MM.1S (cell line): ENCODE data around the gene GFI1.

Experiments used
- DNase-seq: peaks from one replicate; pipeline ENCODE4 v3.0.0-alpha.2; 2015
- H2AFZ ChIP-seq: fragments of 300-600 bp; sonication (generic); 2 replicates; pipeline ENCODE4 v1.6.0; 2016; ENCODE audit warnings: antibody characterized with exemption, low read length
- H3F3A ChIP-seq: fragments of 300-600 bp; sonication (generic); 2 replicates; pipeline ENCODE4 v1.6.1; 2016; ENCODE audit warnings: mild to moderate bottlenecking, antibody characterized with exemption, low read length, moderate library complexity, mixed read lengths; ENCODE audit not compliant: insufficient read depth
- H3K27ac ChIP-seq: fragments of 300-600 bp; sonication (generic); 2 replicates; pipeline ENCODE4 v1.5.1; 2016; ENCODE audit warnings: mild to moderate bottlenecking, low read length
- H3K27me3 ChIP-seq: fragments of 300-600 bp; sonication (generic); replicated peaks from 2 replicates; pipeline ENCODE4 v1.6.0; 2016; ENCODE audit warnings: low read length; ENCODE audit not compliant: insufficient read depth
- H3K36me3 ChIP-seq: fragments of 300-600 bp; sonication (generic); replicated peaks from 2 replicates; pipeline ENCODE4 v1.6.1; 2016; ENCODE audit warnings: mild to moderate bottlenecking, low read length, mixed read lengths; ENCODE audit not compliant: insufficient read depth
- H3K4me1 ChIP-seq: fragments of 300-600 bp; sonication (generic); 2 replicates; pipeline ENCODE4 v1.6.1; 2016; ENCODE audit warnings: low read length, mixed read lengths
- H3K4me2 ChIP-seq: fragments of 300-600 bp; sonication (generic); 2 replicates; pipeline ENCODE4 v1.6.0; 2016; ENCODE audit warnings: low read depth, low read length
- H3K4me3 ChIP-seq: fragments of 300-600 bp; sonication (generic); 2 replicates; pipeline ENCODE4 v1.5.1; 2016; ENCODE audit warnings: low read length, mixed read lengths
- H3K79me2 ChIP-seq: fragments of 300-600 bp; sonication (generic); 2 replicates; pipeline ENCODE4 v1.6.1; 2016; ENCODE audit warnings: mixed run types, low read length, mixed read lengths
- H3K9ac ChIP-seq: fragments of 300-600 bp; sonication (generic); 2 replicates; pipeline ENCODE4 v1.6.1; 2016; ENCODE audit warnings: low read length, mixed read lengths
- H3K9me2 ChIP-seq: fragments of 300-600 bp; sonication (generic); replicated peaks from 2 replicates; pipeline ENCODE4 v1.6.1; 2016; ENCODE audit warnings: mild to moderate bottlenecking, low read length, mixed read lengths; ENCODE audit not compliant: insufficient read depth
- H3K9me3 ChIP-seq: fragments of 300-600 bp; sonication (generic); replicated peaks from 2 replicates; pipeline ENCODE4 v1.6.1; 2016; ENCODE audit warnings: mild to moderate bottlenecking, low read length, mixed read lengths; ENCODE audit not compliant: insufficient read depth
- H4K20me1 ChIP-seq: fragments of 300-600 bp; sonication (generic); 2 replicates; pipeline ENCODE4 v1.6.1; 2016; ENCODE audit warnings: mild to moderate bottlenecking, low read length, moderate library complexity, mixed read lengths; ENCODE audit not compliant: insufficient read depth
- CTCF ChIP-seq: fragments of 300-600 bp; sonication (generic); IDR thresholded peaks from 2 replicates; pipeline ENCODE4 v1.5.1; 2016; ENCODE audit warnings: antibody characterized with exemption, low read length, mixed read lengths
- EZH2 ChIP-seq: fragments of 300-600 bp; sonication (generic); optimal IDR thresholded peaks from 2 replicates; pipeline ENCODE3; 2017; ENCODE audit warnings: low read depth, mild to moderate bottlenecking, antibody characterized with exemption, low read length, mixed read lengths
- EZH2phosphoT487 ChIP-seq: fragments of 300-600 bp; sonication (generic); IDR thresholded peaks from 2 replicates; pipeline ENCODE4 v1.6.1; 2018; ENCODE audit warnings: antibody characterized with exemption, low read length

Gene GFI1

GRCh38 chr1:92444351-92444750 is 42.4 kb downstream of the GFI1 start:
- no peak overlapping the region for H3K27ac ChIP-seq
- no peak for DNase-seq
- no peaks in the 10 kb centered on the region for H3F3A ChIP-seq
- no peak overlapping the region for H3K9ac ChIP-seq
- no peaks in the 10 kb centered on the region for H3K36me3 ChIP-seq
- no peak overlapping the region for H3K4me2 ChIP-seq
- no peaks in the 10 kb centered on the region for H3K4me1 ChIP-seq
- no peaks in the 10 kb centered on the region for H3K27me3 ChIP-seq
- no peak for TF ChIP-seq EZH2phosphoT487
- H3K9me3 ChIP-seq, result no peaks in the 10 kb centered on the region
- H2AFZ ChIP-seq, result no peak overlapping the region
- H3K79me2 ChIP-seq, result no peaks in the 10 kb centered on the region
- H3K4me3 ChIP-seq, result no peak overlapping the region
- H3K9me2 ChIP-seq, result no peaks in the 10 kb centered on the region
- H4K20me1 ChIP-seq, result no peaks in the 10 kb centered on the region

GRCh38 chr1:92443893-92444292 is 42.8 kb downstream of the GFI1 start:
- no peak overlapping the region for H2AFZ ChIP-seq
- H3K9ac ChIP-seq, result no peak overlapping the region
- no peaks in the 10 kb centered on the region for H3K9me2 ChIP-seq
- no peaks in the 10 kb centered on the region for H3K36me3 ChIP-seq
- no peaks in the 10 kb centered on the region for H3F3A ChIP-seq
- H3K27me3 ChIP-seq, result no peaks in the 10 kb centered on the region
- no peaks in the 10 kb centered on the region for H3K4me1 ChIP-seq
- TF ChIP-seq CTCF (no peak), EZH2phosphoT487 (no peak), EZH2 (no peak)
- H3K4me2 ChIP-seq, result no peak overlapping the region
- H4K20me1 ChIP-seq, result no peaks in the 10 kb centered on the region
- no peak overlapping the region for H3K27ac ChIP-seq
- no peaks in the 10 kb centered on the region for H3K9me3 ChIP-seq
- DNase-seq, result no peak
- H3K79me2 ChIP-seq, result no peaks in the 10 kb centered on the region
- H3K4me3 ChIP-seq, result no peak overlapping the region

GRCh38 chr1:92442351-92442750 is 44.4 kb downstream of the GFI1 start:
- TF ChIP-seq CTCF (no peak), EZH2 (no peak), EZH2phosphoT487 (no peak)
- no peaks in the 10 kb centered on the region for H3F3A ChIP-seq
- no peaks in the 10 kb centered on the region for H3K79me2 ChIP-seq
- H3K9me2 ChIP-seq, result no peaks in the 10 kb centered on the region
- no peaks in the 10 kb centered on the region for H3K36me3 ChIP-seq
- H3K27ac ChIP-seq, result no peak overlapping the region
- H3K4me3 ChIP-seq, result no peak overlapping the region
- H4K20me1 ChIP-seq, result no peaks in the 10 kb centered on the region
- no peaks in the 10 kb centered on the region for H3K27me3 ChIP-seq
- no peaks in the 10 kb centered on the region for H3K9me3 ChIP-seq
- no peak for DNase-seq
- H3K4me1 ChIP-seq, result no peaks in the 10 kb centered on the region
- H3K4me2 ChIP-seq, result no peak overlapping the region
- H3K9ac ChIP-seq, result no peak overlapping the region
- no peak overlapping the region for H2AFZ ChIP-seq

- no peak overlapping the region for H3K4me2 ChIP-seq
- H3F3A ChIP-seq, result no peaks in the 10 kb centered on the region
- no peaks in the 10 kb centered on the region for H3K4me1 ChIP-seq
- H2AFZ ChIP-seq, result no peak overlapping the region
- H3K79me2 ChIP-seq, result no peaks in the 10 kb centered on the region
- H3K36me3 ChIP-seq, result no peaks in the 10 kb centered on the region
- H3K9ac ChIP-seq, result no peak overlapping the region
- DNase-seq, result no peak
- H3K27ac ChIP-seq, result no peak overlapping the region
- H3K9me3 ChIP-seq, result no peaks in the 10 kb centered on the region
- no peak overlapping the region for H3K4me3 ChIP-seq
- H3K27me3 ChIP-seq, result no peaks in the 10 kb centered on the region
- no peaks in the 10 kb centered on the region for H4K20me1 ChIP-seq
- no peak for TF ChIP-seq CTCF
- TF ChIP-seq EZH2, result no peak
- TF ChIP-seq EZH2phosphoT487, result no peak
- H3K9me2 ChIP-seq, result no peaks in the 10 kb centered on the region
These were observed 44.9 kb downstream of the GFI1 start for GRCh38 chr1:92441697-92442342.
